IMR-90 (cell line): ENCODE results near the gene DVL1. TPM values are rescaled to one million over a fixed set of nuclear protein-coding genes. Genes with fewer than 3 reads are reported as not detected.
A peak's percentile ranks its signal among the peaks of the same experiment; 100 is the strongest.

Experiments
- ATAC-seq: fragments of 200-7000 bp; cut with Tn5 transposase; 2 replicates; pipeline ENCODE4 v1.9.1; 2020; ENCODE audit warnings: low read depth, mild to moderate bottlenecking, moderate library complexity
- BruUV-seq: library from RNA; stranded (reverse); fragments of 400-500 nt; replicated peaks from 2 replicates; lab custom pipeline; 2021; lab: Mats Ljungman, UMichigan
- CTCF ChIA-PET: fragments of 300-600 bp; formaldehyde crosslinking; extraction: SDS; loops from one replicate; lab custom pipeline; 2021; ENCODE audit warnings: antibody characterized with exemption; lab: Yijun Ruan, JAX
- POLR2A ChIA-PET: fragments of 300-600 bp; sonication (Branson Sonifier 250); formaldehyde crosslinking; loops from one replicate; lab custom pipeline; 2022; ENCODE audit warnings: antibody characterized with exemption; ENCODE audit not compliant: unreplicated experiment; lab: Charles Lee
- DNase-seq: peaks from one replicate; pipeline ENCODE4 v3.0.0; 2013
- H2AFZ ChIP-seq: replicated peaks from 2 replicates; pipeline ENCODE3; 2013; ENCODE audit warnings: low read length, mild to moderate bottlenecking; ENCODE audit not compliant: poor library complexity
- H2AK5ac ChIP-seq: 2 replicates; pipeline ENCODE4 v1.6.1; 2013; ENCODE audit warnings: low read depth, low read length, inconsistent platforms
- H2AK9ac ChIP-seq: replicated peaks from 2 replicates; pipeline ENCODE3; 2013; ENCODE audit warnings: mild to moderate bottlenecking, low read depth, low read length, moderate library complexity; ENCODE audit not compliant: poor library complexity
- H2BK120ac ChIP-seq: 2 replicates; pipeline ENCODE4 v1.6.1; 2013; ENCODE audit warnings: low read depth, low read length, inconsistent platforms
- H2BK15ac ChIP-seq: 3 replicates; pipeline ENCODE4 v1.6.1; 2013; ENCODE audit warnings: low read depth, low read length, inconsistent platforms
- H2BK20ac ChIP-seq: 2 replicates; pipeline ENCODE4 v1.6.1; 2013; ENCODE audit warnings: low read depth, mild to moderate bottlenecking, inconsistent platforms, low read length, moderate library complexity
- H2BK5ac ChIP-seq: 2 replicates; pipeline ENCODE4 v1.6.1; 2013; ENCODE audit warnings: mild to moderate bottlenecking, low read depth, low read length, inconsistent platforms; ENCODE audit not compliant: poor library complexity, severe bottlenecking
- H3K14ac ChIP-seq: replicated peaks from 2 replicates; pipeline ENCODE4 v1.6.1; 2013; ENCODE audit warnings: low read depth, low read length, inconsistent platforms
- H3K18ac ChIP-seq: 2 replicates; pipeline ENCODE4 v1.6.1; 2013; ENCODE audit warnings: low read depth, low read length, control low read depth
- H3K23ac ChIP-seq: 2 replicates; pipeline ENCODE4 v1.6.1; 2013; ENCODE audit warnings: low read depth, low read length, inconsistent platforms
- H3K27ac ChIP-seq: 2 replicates; pipeline ENCODE4 v1.5.1; 2013; ENCODE audit warnings: mild to moderate bottlenecking, control low read depth, low read length; ENCODE audit not compliant: insufficient read depth
- H3K27me3 ChIP-seq: 2 replicates; pipeline ENCODE4 v1.6.1; 2013; ENCODE audit warnings: low read length; ENCODE audit not compliant: control insufficient read depth, insufficient read depth
- H3K36me3 ChIP-seq: 2 replicates; pipeline ENCODE4 v1.6.1; 2013; ENCODE audit warnings: low read length, mixed read lengths; ENCODE audit not compliant: control insufficient read depth, insufficient read depth
- H3K4ac ChIP-seq: 2 replicates; pipeline ENCODE4 v1.6.1; 2013; ENCODE audit warnings: low read depth, low read length, inconsistent platforms
- H3K4me1 ChIP-seq: 2 replicates; pipeline ENCODE4 v1.6.1; 2013; ENCODE audit warnings: low read length, mixed read lengths; ENCODE audit not compliant: control insufficient read depth, insufficient read depth
- H3K4me2 ChIP-seq: 2 replicates; pipeline ENCODE4 v1.6.1; 2013; ENCODE audit warnings: low read depth, mild to moderate bottlenecking, control low read depth, low read length, moderate library complexity
- H3K4me3 ChIP-seq: 2 replicates; pipeline ENCODE4 v1.5.1; 2013; ENCODE audit warnings: low read depth, mild to moderate bottlenecking, control low read depth, low read length, moderate library complexity; ENCODE audit not compliant: insufficient read depth
- H3K56ac ChIP-seq: 2 replicates; pipeline ENCODE4 v1.6.1; 2013; ENCODE audit warnings: low read length, inconsistent platforms; ENCODE audit not compliant: insufficient read depth; ENCODE audit errors: extremely low read depth
- H3K79me1 ChIP-seq, 2 experiments: 2 replicates each; pipeline ENCODE4 v1.6.1; 2013; ENCODE audit warnings: low read length in 2 of 2, inconsistent platforms in 1 of 2, low read depth in 1 of 2
- H3K9ac ChIP-seq: 2 replicates; pipeline ENCODE4 v1.6.1; 2013; ENCODE audit warnings: low read depth, low read length, control low read depth
- H3K9me1 ChIP-seq: 2 replicates; pipeline ENCODE4 v1.6.1; 2013; ENCODE audit warnings: low read length, inconsistent platforms; ENCODE audit not compliant: insufficient read depth
- H3K9me3 ChIP-seq: 2 replicates; pipeline ENCODE4 v1.6.1; 2013; ENCODE audit warnings: low read length; ENCODE audit not compliant: control insufficient read depth, insufficient read depth
- H4K20me1 ChIP-seq: 2 replicates; pipeline ENCODE4 v1.6.1; 2013; ENCODE audit warnings: low read length, inconsistent platforms; ENCODE audit not compliant: insufficient read depth
- H4K5ac ChIP-seq: 2 replicates; pipeline ENCODE4 v1.6.1; 2013; ENCODE audit warnings: mild to moderate bottlenecking, low read depth, low read length, control low read depth
- H4K8ac ChIP-seq, 2 experiments: 2 replicates each; pipeline ENCODE4 v1.6.1; 2013; ENCODE audit warnings: low read depth in 2 of 2, low read length in 2 of 2, control low read depth in 1 of 2, inconsistent platforms in 1 of 2
- H4K91ac ChIP-seq: 2 replicates; pipeline ENCODE4 v1.6.1; 2013; ENCODE audit warnings: low read depth, low read length, inconsistent platforms; ENCODE audit not compliant: insufficient read depth
- BHLHE40 ChIP-seq: fragments of 150-350 bp; IDR thresholded peaks from 2 replicates; pipeline ENCODE4 v1.6.1; 2016; ENCODE audit warnings: mild to moderate bottlenecking, low read depth, low read length
- CEBPB ChIP-seq: IDR thresholded peaks from 2 replicates; pipeline ENCODE4 v1.6.1; 2012; ENCODE audit warnings: low read depth, low read length, improper control_type of control experiment
- ELK1 ChIP-seq: fragments of 150-350 bp; IDR thresholded peaks from 2 replicates; pipeline ENCODE4 v1.6.1; 2016; ENCODE audit warnings: low read depth, mild to moderate bottlenecking, low read length, moderate library complexity, borderline replicate concordance
- MAFK ChIP-seq: IDR thresholded peaks from 2 replicates; pipeline ENCODE4 v1.6.1; 2012; ENCODE audit warnings: low read depth, low read length, improper control_type of control experiment
- MXI1 ChIP-seq: IDR thresholded peaks from 2 replicates; pipeline ENCODE4 v1.6.1; 2012; ENCODE audit warnings: low read depth, mild to moderate bottlenecking, low read length, moderate library complexity, borderline replicate concordance
- RCOR1 ChIP-seq: IDR thresholded peaks from 2 replicates; pipeline ENCODE4 v1.6.1; 2012; ENCODE audit warnings: mild to moderate bottlenecking, low read length, improper control_type of control experiment; ENCODE audit not compliant: insufficient replicate concordance
- WGBS, 2 experiments: methylation state at CpG; one replicate each; pipeline versions ENCODE4 v1.1.5 to v1.1.7; 2013; ENCODE audit warnings: missing lambda C conversion rate in 2 of 2; ENCODE audit not compliant: insufficient read length in 1 of 2; ENCODE audit errors: extremely low coverage in 2 of 2; 5-methylcytosine and 5-hydroxymethylcytosine counted together
- dilution Hi-C: fragments of 300-500 bp; cut with HindIII; formaldehyde crosslinking; loops from one replicate; pipeline ENCODE4 v1.14.3; 2018; ENCODE audit warnings: low sequenced_read_pairs; ENCODE audit not compliant: unreplicated experiment
- in situ Hi-C: fragments of 300-500 bp; cut with MboI; formaldehyde crosslinking; loops from 3 replicates; pipeline ENCODE4 v1.14.3; 2019; ENCODE audit warnings: low sequenced_read_pairs, inconsistent platforms, mixed read lengths
- intact Hi-C: fragments of 100-400 bp; cut with micrococcal nuclease; formaldehyde crosslinking; loops from 2 replicates; pipeline ENCODE4 v1.10.0; 2022
- polyA plus RNA-seq, 3 experiments: library from polyadenylated mRNA; depleted of rRNA; stranded (reverse); fragments of >200 nt; gene quantifications; 2 replicates each; pipeline ENCODE4 v1.2.3, GENCODE V29; 2012; ENCODE audit warnings: low replicate concordance in 1 of 3
- total RNA-seq: library from RNA; depleted of rRNA; stranded (reverse); fragments of >200 nt; gene quantifications from 2 replicates; pipeline ENCODE4 v1.2.3, GENCODE V29; 2012

The DVL1 gene
- total and polyA plus RNA-seq, 2 of the 4 experiments (the other 2 are of a cell fraction), result 27.2 to 35.9 TPM

DNA sequence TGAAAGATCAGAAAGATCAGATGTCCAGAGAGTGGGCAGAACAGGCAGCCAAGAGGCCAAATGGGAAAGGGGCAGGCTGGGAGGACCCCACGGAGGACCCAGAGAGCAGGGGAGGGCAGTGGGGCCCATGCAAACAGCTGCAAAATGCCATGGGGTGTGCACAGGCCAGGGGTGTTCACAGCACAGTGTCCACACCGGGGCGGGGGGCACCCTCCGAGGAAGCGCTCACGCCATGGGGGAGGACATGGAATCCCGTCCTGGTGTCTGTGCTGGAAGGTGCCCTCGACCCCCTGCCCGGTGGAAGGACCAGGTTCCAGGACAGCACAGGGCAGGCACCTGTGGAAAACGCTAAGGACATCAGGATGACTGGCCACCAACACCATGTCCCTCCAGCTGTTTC lies 26.3 kb downstream of the DVL1 start:
- no peak overlapping the region for H2BK5ac ChIP-seq
- H3K79me1 ChIP-seq, result peaks cover 0 to 65% of the 10 kb centered on the region in 2 experiments
- no peak overlapping the region for H4K8ac ChIP-seq
- no peak overlapping the region for H3K23ac ChIP-seq
- H3K36me3 ChIP-seq, result peaks cover 22% of the 10 kb centered on the region
- peaks cover 65% of the 10 kb centered on the region for H4K20me1 ChIP-seq
- dilution Hi-C loops (no loop called here), intact Hi-C loops (no loop called here), in situ Hi-C loops (no loop called here)
- H3K9ac ChIP-seq, result no peak overlapping the region
- H3K4ac ChIP-seq, result no peak overlapping the region
- H4K91ac ChIP-seq, result no peak overlapping the region
- H2BK120ac ChIP-seq, result no peak overlapping the region
- H3K9me3 ChIP-seq, result no peaks in the 10 kb centered on the region
- no peak for DNase-seq
- TF ChIP-seq RCOR1 (no peak), ELK1 (no peak), MAFK (no peak), BHLHE40 (no peak), CEBPB (no peak), MXI1 (no peak)
- H3K4me3 ChIP-seq, result no peak overlapping the region
- no peaks in the 10 kb centered on the region for H3K27me3 ChIP-seq
- 95% methylated on average over 7 of the region's 10 CpGs; no CpG with 5 or more reads in 1 of the 2 experiments for WGBS, 2 experiments
- H3K4me1 ChIP-seq, result peaks cover 13% of the 10 kb centered on the region; the same call in 1 of the 2 replicates
- peaks cover 4% of the 10 kb centered on the region for H3K9me1 ChIP-seq
- ChIA-PET CTCF (no interaction called here), POLR2A (no interaction called here)
- ATAC-seq, result no peak
- H2BK20ac ChIP-seq, result no peak overlapping the region
- no peak overlapping the region; the same call in 1 of the 2 replicates for H3K4me2 ChIP-seq
- no TSS peak for BruUV-seq
- peak overlapping the region; percentile 33 for H2AK9ac ChIP-seq
- H4K5ac ChIP-seq, result no peak overlapping the region
- no peak overlapping the region for H3K56ac ChIP-seq
- H2BK15ac ChIP-seq, result no peak overlapping the region
- no peak overlapping the region for H2AFZ ChIP-seq
- no peak overlapping the region for H3K27ac ChIP-seq
- no peak overlapping the region for H3K14ac ChIP-seq
- no peak overlapping the region for H2AK5ac ChIP-seq
- H3K18ac ChIP-seq, result no peak overlapping the region
